AG09319 (cell line): Measurements from ENCODE around the gene CPA5.
"Not testable (repeated sequence)": the region's sequence is repeated elsewhere in the genome, so short reads cannot be mapped to it uniquely, and the experiment has no call there.

Source experiments
- DNase-seq: peaks from one replicate; pipeline ENCODE4 v3.0.0-alpha.2; 2010; ENCODE audit warnings: low read depth; ENCODE audit errors: extremely low read depth
- TF ChIP-seq, protein P1 (sequence below): IDR thresholded peaks from 2 replicates; pipeline ENCODE4 v1.5.1; 2011; ENCODE audit warnings: low read depth, mild to moderate bottlenecking, inconsistent platforms, low read length, moderate library complexity

CPA5 gene

DNA sequence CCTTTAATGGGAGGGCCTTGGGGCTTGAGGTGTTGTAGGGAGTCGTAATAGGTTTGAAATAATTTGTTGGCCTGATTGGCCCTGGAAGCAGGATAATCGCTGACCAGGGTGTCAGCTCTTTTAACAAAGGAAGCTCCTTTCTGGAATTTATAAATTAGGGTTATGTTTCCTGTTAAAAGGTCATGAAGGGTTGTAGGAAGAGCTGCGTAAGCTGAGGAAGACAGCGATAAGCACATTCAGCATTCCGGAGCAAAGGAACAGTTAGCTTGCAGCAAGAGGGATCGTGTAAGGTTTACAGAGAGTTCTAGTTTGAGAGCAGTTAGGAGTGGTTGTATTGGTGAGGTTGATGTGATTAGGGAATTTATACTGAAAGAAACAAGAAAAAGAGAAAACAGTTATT lies 30.3 kb upstream of the CPA5 start:
- DNase-seq: no peak
- TF ChIP-seq, protein P1, sequence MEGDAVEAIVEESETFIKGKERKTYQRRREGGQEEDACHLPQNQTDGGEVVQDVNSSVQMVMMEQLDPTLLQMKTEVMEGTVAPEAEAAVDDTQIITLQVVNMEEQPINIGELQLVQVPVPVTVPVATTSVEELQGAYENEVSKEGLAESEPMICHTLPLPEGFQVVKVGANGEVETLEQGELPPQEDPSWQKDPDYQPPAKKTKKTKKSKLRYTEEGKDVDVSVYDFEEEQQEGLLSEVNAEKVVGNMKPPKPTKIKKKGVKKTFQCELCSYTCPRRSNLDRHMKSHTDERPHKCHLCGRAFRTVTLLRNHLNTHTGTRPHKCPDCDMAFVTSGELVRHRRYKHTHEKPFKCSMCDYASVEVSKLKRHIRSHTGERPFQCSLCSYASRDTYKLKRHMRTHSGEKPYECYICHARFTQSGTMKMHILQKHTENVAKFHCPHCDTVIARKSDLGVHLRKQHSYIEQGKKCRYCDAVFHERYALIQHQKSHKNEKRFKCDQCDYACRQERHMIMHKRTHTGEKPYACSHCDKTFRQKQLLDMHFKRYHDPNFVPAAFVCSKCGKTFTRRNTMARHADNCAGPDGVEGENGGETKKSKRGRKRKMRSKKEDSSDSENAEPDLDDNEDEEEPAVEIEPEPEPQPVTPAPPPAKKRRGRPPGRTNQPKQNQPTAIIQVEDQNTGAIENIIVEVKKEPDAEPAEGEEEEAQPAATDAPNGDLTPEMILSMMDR: no peak

DNA sequence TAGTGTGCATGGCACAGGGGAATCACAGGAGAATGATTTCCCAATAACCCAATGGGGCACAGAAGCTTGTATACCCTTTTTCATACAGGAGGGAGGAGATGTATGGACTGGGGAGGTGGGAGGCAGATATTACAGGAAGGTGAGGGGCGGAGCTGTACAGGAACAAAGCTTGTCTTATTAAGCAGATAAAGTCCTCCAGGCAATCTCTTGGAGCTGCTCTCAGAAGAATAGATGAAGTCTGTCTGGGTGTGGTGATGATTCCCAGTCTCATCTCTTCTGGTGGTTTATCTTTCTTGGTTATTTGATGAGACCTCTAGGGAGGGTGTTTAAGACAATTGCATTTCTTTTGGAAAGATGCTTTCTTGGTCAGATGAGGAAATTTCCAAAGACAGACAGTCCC lies 25.1 kb upstream of the CPA5 start:
- DNase-seq: no peak
- TF ChIP-seq, protein P1: no peak

DNA sequence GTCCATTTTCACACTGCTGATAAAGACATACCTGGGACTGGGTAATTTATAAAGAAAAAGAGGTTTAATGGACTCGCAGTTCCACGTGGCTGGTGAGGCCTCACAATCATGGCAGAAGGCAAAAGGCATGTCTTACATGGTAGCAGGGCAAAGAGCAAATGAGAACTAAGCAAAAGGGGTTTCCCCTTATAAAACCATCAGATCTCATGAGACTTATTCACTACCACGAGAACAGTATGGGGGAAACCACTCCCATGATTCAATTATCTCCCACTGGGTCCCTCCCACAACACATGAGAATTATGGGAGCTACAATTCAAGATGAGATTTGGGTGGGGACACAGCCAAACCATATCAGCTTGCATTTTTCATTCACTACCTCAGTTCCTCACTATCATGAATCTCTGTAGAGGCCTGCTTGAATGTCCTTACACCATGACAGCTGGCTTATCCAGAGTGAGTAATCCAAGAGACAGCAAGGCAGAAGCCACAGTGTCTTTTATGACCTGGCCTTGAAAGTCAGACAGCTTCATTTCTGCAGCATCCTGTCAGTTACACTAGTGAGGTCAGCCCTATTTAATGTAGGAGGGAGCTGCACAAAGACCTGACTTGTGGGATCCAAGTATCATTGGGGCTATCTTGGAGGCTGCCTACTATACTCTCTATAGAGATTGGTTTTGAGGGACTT lies 22.9 kb upstream of the CPA5 start:
- not testable (repeated sequence) for DNase-seq

DNA sequence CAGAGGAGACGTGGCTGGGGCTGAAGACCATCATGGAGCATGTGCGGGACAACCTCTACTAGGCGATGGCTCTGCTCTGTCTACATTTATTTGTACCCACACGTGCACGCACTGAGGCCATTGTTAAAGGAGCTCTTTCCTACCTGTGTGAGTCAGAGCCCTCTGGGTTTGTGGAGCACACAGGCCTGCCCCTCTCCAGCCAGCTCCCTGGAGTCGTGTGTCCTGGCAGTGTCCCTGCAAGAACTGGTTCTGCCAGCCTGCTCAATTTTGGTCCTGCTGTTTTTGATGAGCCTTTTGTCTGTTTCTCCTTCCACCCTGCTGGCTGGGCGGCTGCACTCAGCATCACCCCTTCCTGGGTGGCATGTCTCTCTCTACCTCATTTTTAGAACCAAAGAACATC lies 22.0 kb upstream of the CPA5 start:
- TF ChIP-seq, protein P1: no peak

DNA sequence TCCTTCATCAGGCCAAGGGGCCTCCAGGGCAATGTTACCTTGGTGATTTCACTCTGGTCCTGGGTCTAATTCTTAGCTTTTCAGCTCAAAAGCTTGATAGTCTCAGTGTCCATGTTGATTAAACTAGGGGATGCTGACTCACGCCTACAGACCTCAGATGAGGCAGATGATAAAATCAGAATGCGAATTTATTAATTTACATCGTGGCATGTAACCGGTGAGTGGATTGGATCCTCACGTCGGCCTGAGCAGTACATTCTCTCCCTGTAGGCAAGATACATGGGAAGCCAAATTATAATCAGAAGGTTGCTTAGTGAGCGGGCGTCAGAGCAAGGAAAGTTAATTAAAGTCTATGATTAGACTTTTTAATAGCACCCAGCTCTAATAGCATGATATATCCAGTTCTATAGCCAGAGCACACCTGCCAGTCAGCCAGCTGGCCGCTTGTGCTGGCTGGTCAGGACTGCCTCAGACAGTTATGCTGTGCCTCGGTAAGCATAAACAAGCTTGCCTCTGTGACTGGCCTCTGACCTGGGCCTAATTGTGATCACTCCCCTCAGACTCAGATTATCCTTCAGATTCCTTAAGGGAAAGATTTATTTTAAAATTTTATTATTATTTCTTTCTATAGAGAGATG lies 20.2 kb upstream of the CPA5 start:
- DNase-seq: no peak
- TF ChIP-seq, protein P1: no peak

More for the DNA sequence above, 22.0 kb upstream of the CPA5 start:
- no peak for DNase-seq

DNA sequence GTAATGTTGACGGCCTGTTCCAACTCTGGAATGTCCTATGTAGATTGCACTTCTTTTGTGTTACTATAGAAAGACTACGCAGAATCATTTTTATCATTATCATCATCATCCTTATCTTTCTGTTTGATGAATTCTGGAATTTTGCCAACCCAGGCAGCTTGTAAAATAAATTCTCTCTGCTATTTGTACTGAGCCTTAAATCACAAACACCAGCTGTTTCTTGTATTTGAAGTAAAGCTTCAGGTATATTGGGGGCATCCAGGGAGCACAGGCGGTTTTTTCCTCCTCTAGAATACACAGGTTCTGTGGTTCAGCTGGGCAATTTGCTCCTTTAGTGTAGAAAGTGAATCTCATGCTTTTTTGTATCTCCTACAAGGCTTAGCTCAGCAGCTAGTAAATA lies 14.9 kb upstream of the CPA5 start:
- DNase-seq: no peak

DNA sequence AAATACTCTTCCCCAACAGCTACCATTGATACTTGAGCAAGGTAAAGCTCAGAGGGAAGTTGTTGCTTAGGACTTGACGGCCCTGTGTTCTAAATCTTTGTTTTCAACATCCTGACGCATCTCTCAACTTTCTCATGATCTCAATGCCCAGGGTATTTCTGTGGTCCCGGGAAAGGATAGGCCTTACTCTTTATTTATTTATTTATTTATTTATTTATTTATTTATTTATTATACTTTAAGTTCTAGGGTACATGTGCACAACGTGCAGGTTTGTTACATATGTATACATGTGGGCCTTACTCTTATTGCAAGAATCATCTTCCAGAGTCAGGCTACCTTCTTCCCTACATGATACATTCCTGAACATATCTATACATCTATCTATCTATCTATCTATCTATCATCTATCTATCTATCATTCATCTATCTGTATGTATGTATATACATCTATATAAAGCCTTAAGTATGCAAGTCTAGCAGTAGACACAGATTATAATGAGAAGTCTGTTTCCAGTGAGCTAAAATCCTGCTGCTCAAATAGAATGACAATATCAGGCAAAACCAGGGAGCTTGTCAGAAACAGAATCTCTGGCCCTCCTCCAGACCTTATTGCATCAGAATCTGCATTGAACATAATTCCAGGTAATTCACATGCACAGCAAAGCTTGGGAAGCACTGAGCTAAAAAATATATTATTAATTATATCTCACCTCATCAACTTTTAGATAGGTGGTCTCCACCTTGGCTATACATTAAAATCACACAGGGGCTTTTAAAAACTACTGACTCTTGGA lies 12.2 kb upstream of the CPA5 start:
- TF ChIP-seq, protein P1: no peak
- no peak for DNase-seq

More for the DNA sequence above, 14.9 kb upstream of the CPA5 start:
- TF ChIP-seq, protein P1: no peak
